Stimulated activated CD8-positive, alpha-beta memory T cell treated with anti-CD3 and anti-CD28 coated beads, Interleukin-12 subunit alpha, Interleukin-12 subunit beta, amount 100 ng/mL, for 4 hours (primary cell): ENCODE measurements around the gene NME8.

Experiments used
- DNase-seq: peaks from one replicate; pipeline ENCODE4 v3.0.0-alpha.2; 2020; ENCODE audit warnings: low read depth

The NME8 gene

GRCh38 chr7:37901236-37901827 is 52.9 kb downstream of the NME8 start:
- no peak for DNase-seq

GRCh38 chr7:37901890-37902524 is 53.6 kb downstream of the NME8 start:
- no peak for DNase-seq

GRCh38 chr7:37908221-37908788 is 59.9 kb downstream of the NME8 start:
- no peak for DNase-seq

GRCh38 chr7:37912756-37913155 is 64.4 kb downstream of the NME8 start:
- DNase-seq = no peak

- DNase-seq = no peak
These were observed 67.0 kb downstream of the NME8 start for GRCh38 chr7:37915438-37915837.

- no peak for DNase-seq
These were observed 67.7 kb downstream of the NME8 start for GRCh38 chr7:37916017-37916672.

GRCh38 chr7:37916673-37917660 is 68.6 kb downstream of the NME8 start, which contains the start of gene SFRP4:
Gene SFRP4 (minus strand): TSS chr7:37916817. CDS start chr7:37916537, 280 bp downstream.
- no peak for DNase-seq

GRCh38 chr7:37918526-37918925 is 70.1 kb downstream of the NME8 start:
- no peak for DNase-seq

GRCh38 chr7:37920305-37920848 is 72.0 kb downstream of the NME8 start, which contains the start of gene EPDR1:
Gene EPDR1 (plus strand): TSS chr7:37920640. CDS start chr7:37920940, 300 bp downstream.
- DNase-seq = no peak

GRCh38 chr7:37920849-37921805 is 72.7 kb downstream of the NME8 start:
- DNase-seq = no peak

GRCh38 chr7:37921876-37922275 is 73.5 kb downstream of the NME8 start:
- DNase-seq = no peak

GRCh38 chr7:37923996-37924395 is 75.6 kb downstream of the NME8 start:
- no peak for DNase-seq

GRCh38 chr7:37924491-37925041 is 76.2 kb downstream of the NME8 start:
- DNase-seq = no peak

- no peak for DNase-seq
These were observed 77.2 kb downstream of the NME8 start for GRCh38 chr7:37925620-37926019.

GRCh38 chr7:37927773-37928444 is 79.5 kb downstream of the NME8 start:
- no peak for DNase-seq

- DNase-seq = no peak
These were observed 80.5 kb downstream of the NME8 start for GRCh38 chr7:37928878-37929277.

GRCh38 chr7:37930226-37930948 is 82.0 kb downstream of the NME8 start:
- no peak for DNase-seq

- DNase-seq = no peak
These were observed 84.1 kb downstream of the NME8 start for GRCh38 chr7:37932543-37932942.
